AG08395 (cell line): ENCODE results near the gene TEAD2.
"Not testable (repeated sequence)": the region's sequence is repeated elsewhere in the genome, so short reads cannot be mapped to it uniquely, and the experiment has no call there.

ENCODE experiments used
- DNase-seq: peaks from one replicate; pipeline ENCODE4 v3.0.0; 2012; ENCODE audit warnings: mixed read lengths, low spot score

Gene TEAD2

GRCh38 chr19:49333418-49333805, 28.8 kb downstream of the TEAD2 start:
- DNase-seq, result no peak

GRCh38 chr19:49332691-49333417, 29.4 kb downstream of the TEAD2 start:
- DNase-seq, result not testable (repeated sequence)

GRCh38 chr19:49331616-49332055, 30.6 kb downstream of the TEAD2 start:
- DNase-seq, result peak; percentile 62

GRCh38 chr19:49331187-49331586, 31.0 kb downstream of the TEAD2 start:
- DNase-seq, result not testable (repeated sequence)

GRCh38 chr19:49328741-49329140, 33.5 kb downstream of the TEAD2 start:
- no peak for DNase-seq

- DNase-seq, result peak; percentile 48
Observed at GRCh38 chr19:49327878-49328544, 34.2 kb downstream of the TEAD2 start.

- no peak for DNase-seq
Observed at GRCh38 chr19:49326165-49326704, 36.0 kb downstream of the TEAD2 start.

- not testable (repeated sequence) for DNase-seq
Observed at GRCh38 chr19:49325756-49326155, 36.5 kb downstream of the TEAD2 start.

- no peak for DNase-seq
Observed at GRCh38 chr19:49324801-49325576, 37.2 kb downstream of the TEAD2 start, which contains the start of gene SLC6A16. Gene SLC6A16, minus strand, starts transcription at chr19:49325191. Its CDS starts 13,844 bp downstream, at chr19:49311347.

GRCh38 chr19:49318296-49318695, 43.9 kb downstream of the TEAD2 start:
- DNase-seq, result no peak

GRCh38 chr19:49316284-49316683, 45.9 kb downstream of the TEAD2 start:
- no peak for DNase-seq

GRCh38 chr19:49315111-49315510, 47.1 kb downstream of the TEAD2 start:
- DNase-seq, result no peak

- DNase-seq, result no peak
Observed at GRCh38 chr19:49309087-49309486, 53.1 kb downstream of the TEAD2 start.

GRCh38 chr19:49306734-49307133, 55.5 kb downstream of the TEAD2 start:
- not testable (repeated sequence) for DNase-seq

- no peak for DNase-seq
Observed at GRCh38 chr19:49301866-49302252, 60.4 kb downstream of the TEAD2 start.

GRCh38 chr19:49301165-49301865, 60.9 kb downstream of the TEAD2 start:
- DNase-seq, result peak; percentile 74

GRCh38 chr19:49298653-49299052, 63.6 kb downstream of the TEAD2 start:
- DNase-seq, result not testable (repeated sequence)

GRCh38 chr19:49297403-49297802, 64.8 kb downstream of the TEAD2 start:
- DNase-seq, result no peak

- no peak for DNase-seq
Observed at GRCh38 chr19:49295208-49295880, 66.9 kb downstream of the TEAD2 start.

- no peak for DNase-seq
Observed at GRCh38 chr19:49294401-49294800, 67.8 kb downstream of the TEAD2 start.
